Measurements from ENCODE around the gene FAM3B. TPM values are rescaled to one million over a fixed set of nuclear protein-coding genes. Genes with fewer than 3 reads are reported as not detected.

Gene FAM3B
- total and polyA plus RNA-seq, 2 donors from 2014 or later, result 19.4 to 44.4 TPM

DNA sequence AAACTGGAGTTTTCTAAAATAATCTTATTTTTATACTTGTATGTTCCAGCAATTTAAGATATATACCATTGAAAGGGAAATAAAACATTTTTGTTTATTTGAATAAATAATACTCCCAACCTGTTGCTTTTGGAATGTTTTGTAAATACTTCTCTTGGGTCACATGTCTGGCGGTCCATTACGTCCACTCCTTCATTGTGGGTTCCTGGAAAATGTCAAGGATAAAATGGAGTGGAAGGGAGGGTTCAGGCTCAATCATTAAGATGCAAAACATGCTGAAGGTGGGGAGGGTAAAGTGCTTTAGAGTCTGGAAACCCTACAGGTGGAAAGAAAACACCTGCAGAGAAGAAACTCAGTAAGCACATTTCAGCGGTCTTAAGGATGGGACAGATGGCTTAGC, 34.2 kb upstream of the FAM3B start:
- H3K4me1 ChIP-seq (ENCODE audit: control insufficient read depth in 2 of 3, insufficient read depth in 2 of 3, low read depth in 1 of 3, low read length in 3 of 3), result no peaks in the 10 kb centered on the region
- H3K27ac ChIP-seq (ENCODE audit: low read depth in 2 of 2, low read length in 2 of 2), result no peak overlapping the region
- H3K9ac ChIP-seq (ENCODE audit: low read length in 3 of 3), result no peak overlapping the region
- H3K27me3 ChIP-seq (ENCODE audit: control insufficient read depth, insufficient read depth, low read length), result no peaks in the 10 kb centered on the region
- DNase-seq (no peak), FAIRE-seq (no peak)
- intact Hi-C loops (cut with DNase I), result loop anchor here (10.0 kb wide), 1 partner anchor 172 kb away; no protein-coding TSS in a partner anchor
- TF ChIP-seq, protein P1, sequence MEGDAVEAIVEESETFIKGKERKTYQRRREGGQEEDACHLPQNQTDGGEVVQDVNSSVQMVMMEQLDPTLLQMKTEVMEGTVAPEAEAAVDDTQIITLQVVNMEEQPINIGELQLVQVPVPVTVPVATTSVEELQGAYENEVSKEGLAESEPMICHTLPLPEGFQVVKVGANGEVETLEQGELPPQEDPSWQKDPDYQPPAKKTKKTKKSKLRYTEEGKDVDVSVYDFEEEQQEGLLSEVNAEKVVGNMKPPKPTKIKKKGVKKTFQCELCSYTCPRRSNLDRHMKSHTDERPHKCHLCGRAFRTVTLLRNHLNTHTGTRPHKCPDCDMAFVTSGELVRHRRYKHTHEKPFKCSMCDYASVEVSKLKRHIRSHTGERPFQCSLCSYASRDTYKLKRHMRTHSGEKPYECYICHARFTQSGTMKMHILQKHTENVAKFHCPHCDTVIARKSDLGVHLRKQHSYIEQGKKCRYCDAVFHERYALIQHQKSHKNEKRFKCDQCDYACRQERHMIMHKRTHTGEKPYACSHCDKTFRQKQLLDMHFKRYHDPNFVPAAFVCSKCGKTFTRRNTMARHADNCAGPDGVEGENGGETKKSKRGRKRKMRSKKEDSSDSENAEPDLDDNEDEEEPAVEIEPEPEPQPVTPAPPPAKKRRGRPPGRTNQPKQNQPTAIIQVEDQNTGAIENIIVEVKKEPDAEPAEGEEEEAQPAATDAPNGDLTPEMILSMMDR (IDR thresholded peaks at IDR 0.05; ENCODE audit: borderline replicate concordance, extremely low read depth, insufficient read depth), result no peak
- H3K9me3 ChIP-seq (ENCODE audit: control insufficient read depth in 2 of 3, insufficient read depth in 1 of 3, low read length in 3 of 3), result no peaks in the 10 kb centered on the region
- H3K4me3 ChIP-seq (ENCODE audit: low read length in 3 of 3), result no peak overlapping the region
- no peaks in the 10 kb centered on the region for H3K36me3 ChIP-seq (ENCODE audit: control insufficient read depth in 2 of 3, insufficient read depth in 3 of 3, low read length in 3 of 3)

DNA sequence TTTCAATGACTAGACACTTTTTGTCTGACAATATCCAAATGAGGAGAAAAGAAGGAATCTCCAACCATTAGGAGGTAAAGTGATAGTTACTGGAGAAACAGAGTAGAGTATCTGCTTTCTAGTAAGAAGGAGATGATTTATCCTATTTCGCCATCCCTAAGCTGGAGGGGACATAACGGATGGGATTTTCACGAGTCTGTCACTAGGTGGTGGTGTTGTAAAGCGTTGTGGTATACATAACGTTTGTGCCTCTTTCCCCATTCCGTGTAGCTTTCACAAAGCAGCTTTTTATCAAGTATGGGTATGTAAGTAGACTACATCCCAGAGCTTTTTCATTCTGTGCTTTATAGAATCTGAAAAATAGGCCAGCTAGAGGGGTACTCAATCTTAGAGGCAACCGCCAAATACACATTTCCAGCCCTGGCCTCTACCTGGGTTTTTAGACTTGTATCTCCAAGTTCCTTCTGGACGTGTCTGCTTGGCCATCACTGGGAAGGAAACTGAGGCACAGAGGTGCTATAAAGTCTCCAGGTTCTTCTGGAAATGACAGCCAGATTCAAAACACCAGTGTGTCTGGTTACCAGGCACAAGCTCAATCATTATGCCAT, 33.3 kb upstream of the FAM3B start:
- FAIRE-seq (peak; percentile 94), DNase-seq (peak in 3 of 5 donors; percentile 56 to 93 (median 87))
- Histone ChIP-seq H3K9ac (ENCODE audit: low read length in 3 of 3) (no peak overlapping the region), H3K9me3 (ENCODE audit: control insufficient read depth in 2 of 3, insufficient read depth in 1 of 3, low read length in 3 of 3) (no peaks in the 10 kb centered on the region), H3K4me3 (ENCODE audit: low read length in 3 of 3) (no peak overlapping the region), H3K4me1 (ENCODE audit: control insufficient read depth in 2 of 3, insufficient read depth in 2 of 3, low read depth in 1 of 3, low read length in 3 of 3) (no peaks in the 10 kb centered on the region), H3K36me3 (ENCODE audit: control insufficient read depth in 2 of 3, insufficient read depth in 3 of 3, low read length in 3 of 3) (no peaks in the 10 kb centered on the region), H3K27me3 (ENCODE audit: control insufficient read depth, insufficient read depth, low read length) (no peaks in the 10 kb centered on the region), H3K27ac (ENCODE audit: low read depth in 2 of 2, low read length in 2 of 2) (no peak overlapping the region)
- TF ChIP-seq, protein P1 (IDR thresholded peaks at IDR 0.05; ENCODE audit: borderline replicate concordance, extremely low read depth, insufficient read depth), result peak; percentile 84
- intact Hi-C loops (cut with DNase I), result loop anchor here (10.0 kb wide), 1 partner anchor 171 kb away; no protein-coding TSS in a partner anchor

DNA sequence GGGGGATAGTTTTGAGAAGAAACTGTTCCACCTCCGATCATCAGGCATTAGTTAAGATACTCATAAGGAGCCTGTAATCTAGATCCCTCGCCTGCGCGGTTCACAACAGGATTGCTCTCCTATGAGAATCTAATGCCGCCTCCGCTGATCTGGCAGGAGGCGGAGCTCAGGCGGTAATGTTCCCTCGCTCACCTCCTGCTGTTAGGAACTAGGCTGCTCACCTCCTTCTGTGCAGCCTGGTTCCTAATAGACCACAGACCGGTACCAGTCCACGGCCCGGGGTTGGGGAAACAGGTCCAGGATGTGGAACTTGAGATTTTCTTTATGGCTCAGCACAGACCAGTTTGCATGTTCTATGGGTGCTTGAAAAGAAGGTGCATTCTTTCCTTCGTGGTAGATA, 27.2 kb upstream of the FAM3B start:
- FAIRE-seq, result no peak
- TF ChIP-seq, protein P1 (IDR thresholded peaks at IDR 0.05; ENCODE audit: borderline replicate concordance, extremely low read depth, insufficient read depth), result no peak
- no peak for DNase-seq

More for the DNA sequence above, 27.2 kb upstream of the FAM3B start:
- intact Hi-C loops (cut with DNase I), result loop anchor here (10.0 kb wide), 1 partner anchor 165 kb away; no protein-coding TSS in a partner anchor
- Histone ChIP-seq H3K27ac (ENCODE audit: low read depth in 2 of 2, low read length in 2 of 2) (no peak overlapping the region), H3K4me3 (ENCODE audit: low read length in 3 of 3) (no peak overlapping the region), H3K4me1 (ENCODE audit: control insufficient read depth in 2 of 3, insufficient read depth in 2 of 3, low read depth in 1 of 3, low read length in 3 of 3) (no peaks in the 10 kb centered on the region), H3K27me3 (ENCODE audit: control insufficient read depth, insufficient read depth, low read length) (no peaks in the 10 kb centered on the region), H3K9ac (ENCODE audit: low read length in 3 of 3) (no peak overlapping the region), H3K9me3 (ENCODE audit: control insufficient read depth in 2 of 3, insufficient read depth in 1 of 3, low read length in 3 of 3) (no peaks in the 10 kb centered on the region), H3K36me3 (ENCODE audit: control insufficient read depth in 2 of 3, insufficient read depth in 3 of 3, low read length in 3 of 3) (no peaks in the 10 kb centered on the region)

Measured in kidney (tissue), 14 donors.